ENCODE measurements around the gene SH3RF3. TPM values are rescaled to one million over a fixed set of nuclear protein-coding genes. Genes with fewer than 3 reads are reported as not detected.

The SH3RF3 gene
- total and polyA plus RNA-seq, 10 of the 15 experiments (the other 5 are each of a cell fraction or from before 2014, with no cell fraction given), result 0.08 to 8.8 (median 2.3) TPM

- TF ChIP-seq MLLT1 (IDR thresholded peaks at IDR 0.05) (no peak), PAX5 (IDR thresholded peaks at IDR 0.05; ENCODE audit: borderline replicate concordance, low read depth, low read length) (no peak), CBX5 (IDR thresholded peaks at IDR 0.05; ENCODE audit: low read depth) (no peak)
Measured at GRCh38 chr2:109270505-109271312, 141.7 kb downstream of the SH3RF3 start (continued).

- H3K4me3 ChIP-seq, result no peak overlapping the region
- ChIA-PET CTCF (no interaction called here), RAD21 (ENCODE audit: unreplicated experiment) (no interaction called here), SMC1A (ENCODE audit: uncharacterized antibody, unreplicated experiment) (interaction anchor here (1.2 to 1.6 kb wide), 2 partner anchors 10 to 32 kb away, joined by 3 to 4 read pairs; no protein-coding TSS in a partner anchor), POLR2A (no interaction called here)
- in situ Hi-C loops (cut with MboI), result no loop called here
- no peaks in the 10 kb centered on the region for H3K4me1 ChIP-seq (ENCODE audit: control insufficient read depth, insufficient read depth, low read length)
- H4K20me1 ChIP-seq (ENCODE audit: control insufficient read depth, insufficient read depth), result no peaks in the 10 kb centered on the region
- no peak for TF ChIP-seq BACH1 (IDR thresholded peaks at IDR 0.05; ENCODE audit: borderline replicate concordance)
- no peak for TF ChIP-seq FOXK2 (IDR thresholded peaks at IDR 0.05)
- TF ChIP-seq ZBTB40 (IDR thresholded peaks at IDR 0.05; ENCODE audit: borderline replicate concordance), result no peak
- TF ChIP-seq E2F4 (IDR thresholded peaks at IDR 0.05; ENCODE audit: low read depth, low read length), result no peak
- no peak for TF ChIP-seq BRCA1 (IDR thresholded peaks at IDR 0.05; ENCODE audit: low read depth, low read length)
- H3K9me3 ChIP-seq (replicated peaks; ENCODE audit: control insufficient read depth, insufficient read depth, low read length), result no peaks in the 10 kb centered on the region
- no peaks in the 10 kb centered on the region for H3K36me3 ChIP-seq (ENCODE audit: control insufficient read depth in 2 of 2, insufficient read depth in 2 of 2, low read length in 1 of 2)
- no peak for DNase-seq (ENCODE audit: low read depth, low spot score)
- H3K9ac ChIP-seq (ENCODE audit: control insufficient read depth, insufficient read depth, low read length), result no peak overlapping the region
- BruUV-seq (replicated peaks), result no TSS peak
- H3K27ac ChIP-seq (ENCODE audit: control insufficient read depth, insufficient read depth), result no peak overlapping the region
- no peak for FAIRE-seq
- 19% methylated on average over 3 of the region's 3 CpGs for WGBS (ENCODE audit: insufficient coverage, insufficient replicate concordance, low lambda C conversion rate, missing lambda C conversion rate)
- H2AFZ ChIP-seq (ENCODE audit: control insufficient read depth, low read depth, low read length), result no peak overlapping the region
- no peak for ATAC-seq
- H3K4me2 ChIP-seq (ENCODE audit: control insufficient read depth, insufficient read depth), result no peak overlapping the region
- intact Hi-C loops (cut with micrococcal nuclease; ENCODE audit: unreplicated experiment), result no loop called here
- no peaks in the 10 kb centered on the region for H3K27me3 ChIP-seq (replicated peaks in 1 of 2; ENCODE audit: control insufficient read depth in 2 of 2, insufficient read depth in 2 of 2, low read length in 1 of 2)
- no peaks in the 10 kb centered on the region for H3K79me2 ChIP-seq (ENCODE audit: control insufficient read depth, insufficient read depth, low read length)
Measured at GRCh38 chr2:109271920-109272319, 142.9 kb downstream of the SH3RF3 start.

Measured in GM12878 (cell line).